Neuron (in vitro differentiated cells): Measurements from ENCODE around the gene TSPAN32.
"Not testable (repeated sequence)": the region's sequence is repeated elsewhere in the genome, so short reads cannot be mapped to it uniquely, and the experiment has no call there.

Experiments used
- H2AFZ ChIP-seq: one replicate; pipeline ENCODE4 v1.6.1; 2013; ENCODE audit warnings: low read depth, mild to moderate bottlenecking, inconsistent platforms, low read length, moderate library complexity
- H3K27me3 ChIP-seq: one replicate; pipeline ENCODE4 v1.6.1; 2013; ENCODE audit warnings: low read length; ENCODE audit not compliant: insufficient read depth
- H3K36me3 ChIP-seq: one replicate; pipeline ENCODE4 v1.6.1; 2013; ENCODE audit warnings: low read length; ENCODE audit not compliant: insufficient read depth
- H3K4me1 ChIP-seq: one replicate; pipeline ENCODE4 v1.6.1; 2013; ENCODE audit warnings: low read length; ENCODE audit not compliant: insufficient read depth
- H3K4me3 ChIP-seq: 2 replicates; pipeline ENCODE4 v1.5.1; 2013; ENCODE audit warnings: mild to moderate bottlenecking, low read length, moderate library complexity
- H3K9me3 ChIP-seq: one replicate; pipeline ENCODE4 v1.6.1; 2013; ENCODE audit warnings: low read length

Gene TSPAN32

DNA sequence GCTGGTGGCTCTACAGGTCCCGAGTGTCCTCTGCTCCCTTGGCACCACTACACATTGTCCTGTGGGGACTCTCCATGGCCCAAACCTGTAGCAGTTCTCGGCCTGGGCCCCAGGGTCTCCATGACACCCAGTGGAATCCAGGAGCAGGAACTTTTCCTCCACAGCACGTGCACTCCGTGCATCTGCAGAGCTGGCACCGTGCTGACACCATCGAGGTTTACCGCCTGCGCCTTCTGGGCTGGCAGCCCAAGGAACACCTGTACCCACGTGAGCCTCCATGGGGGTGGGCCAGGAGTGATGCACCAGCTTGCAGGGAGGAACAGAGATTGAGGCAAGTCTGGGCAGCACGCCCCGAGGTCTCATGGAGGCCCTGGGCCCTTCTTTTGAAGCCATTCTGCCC lies 25.2 kb downstream of the TSPAN32 start:
- Histone ChIP-seq H3K4me3 (no peak overlapping the region), H3K27me3 (peaks cover 4% of the 10 kb centered on the region), H3K9me3 (peaks cover 6% of the 10 kb centered on the region), H3K36me3 (no peaks in the 10 kb centered on the region), H2AFZ (no peak overlapping the region), H3K4me1 (no peaks in the 10 kb centered on the region)

DNA sequence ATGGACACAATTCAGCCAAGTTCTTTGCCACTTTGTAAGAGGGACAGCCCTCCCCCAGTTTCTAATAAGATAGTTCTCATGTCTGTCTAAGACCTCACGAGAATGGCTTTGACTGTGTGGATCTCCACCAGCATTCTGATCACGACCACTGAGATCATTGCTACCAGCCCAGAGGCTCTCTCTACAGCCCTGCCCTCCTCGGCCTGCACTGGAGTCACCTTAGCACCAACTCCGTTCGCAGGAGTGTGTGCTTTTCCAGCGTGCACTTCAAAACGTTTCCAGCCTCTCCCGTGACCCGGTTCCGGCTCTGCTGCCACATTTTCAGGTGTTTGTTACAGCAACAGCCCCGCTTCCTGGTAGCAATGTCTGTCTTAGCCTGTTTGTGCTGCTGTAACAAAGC lies 26.2 kb downstream of the TSPAN32 start:
- Histone ChIP-seq H3K27me3 (peaks cover 4% of the 10 kb centered on the region), H3K9me3 (peaks cover 6% of the 10 kb centered on the region), H3K4me1 (no peaks in the 10 kb centered on the region), H3K36me3 (no peaks in the 10 kb centered on the region), H2AFZ (no peak overlapping the region), H3K4me3 (no peak overlapping the region)

- H3K4me3 ChIP-seq = no peak overlapping the region
- no peaks in the 10 kb centered on the region for H3K4me1 ChIP-seq
- no peaks in the 10 kb centered on the region for H3K36me3 ChIP-seq
- H2AFZ ChIP-seq = no peak overlapping the region
- H3K9me3 ChIP-seq = peaks cover 6% of the 10 kb centered on the region
- peaks cover 4% of the 10 kb centered on the region for H3K27me3 ChIP-seq
Observed at GRCh38 chr11:2328656-2329354, 27.0 kb downstream of the TSPAN32 start.

DNA sequence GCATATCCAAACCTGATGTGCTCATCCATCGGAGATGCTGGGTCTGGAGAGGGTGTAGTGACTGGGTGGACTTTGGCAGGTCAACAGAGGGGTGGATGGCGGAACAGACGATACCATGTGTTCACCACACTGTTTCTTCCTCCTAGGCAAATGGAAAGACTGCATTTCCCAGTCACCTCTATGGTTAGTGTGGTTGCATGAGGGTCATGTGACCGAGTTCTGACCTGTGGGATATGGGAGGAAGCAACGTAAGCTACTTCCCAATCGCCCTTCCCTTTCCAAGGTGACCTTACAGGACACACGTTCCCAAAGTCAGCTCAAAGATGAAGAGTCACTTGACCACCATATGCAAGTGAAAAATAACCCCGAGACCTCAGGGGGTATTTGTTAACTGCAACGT lies 27.7 kb downstream of the TSPAN32 start:
- Histone ChIP-seq H3K9me3 (peaks cover 6% of the 10 kb centered on the region), H3K36me3 (no peaks in the 10 kb centered on the region), H3K4me3 (no peak overlapping the region), H3K27me3 (peaks cover 4% of the 10 kb centered on the region), H3K4me1 (no peaks in the 10 kb centered on the region), H2AFZ (no peak overlapping the region)

DNA sequence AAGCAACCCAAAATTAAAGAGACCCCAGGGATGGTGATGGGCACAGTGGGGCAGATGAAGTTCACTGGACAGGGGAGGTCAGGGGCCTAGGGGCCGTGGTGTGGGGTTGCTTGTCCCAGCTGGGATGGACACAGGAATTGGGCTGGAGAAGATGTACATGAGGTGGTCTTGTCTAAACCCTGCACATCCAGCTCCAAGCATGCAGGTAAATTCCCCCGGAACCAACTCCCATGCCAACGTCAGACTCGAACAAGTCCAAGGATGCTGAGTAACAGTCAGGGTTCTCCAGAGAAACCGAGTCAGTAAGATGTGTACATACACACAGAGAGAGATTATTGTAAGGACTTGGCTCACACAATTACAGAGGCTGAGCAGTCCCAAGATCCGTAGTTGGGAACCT lies 28.9 kb downstream of the TSPAN32 start:
- H2AFZ ChIP-seq = no peak overlapping the region

DNA sequence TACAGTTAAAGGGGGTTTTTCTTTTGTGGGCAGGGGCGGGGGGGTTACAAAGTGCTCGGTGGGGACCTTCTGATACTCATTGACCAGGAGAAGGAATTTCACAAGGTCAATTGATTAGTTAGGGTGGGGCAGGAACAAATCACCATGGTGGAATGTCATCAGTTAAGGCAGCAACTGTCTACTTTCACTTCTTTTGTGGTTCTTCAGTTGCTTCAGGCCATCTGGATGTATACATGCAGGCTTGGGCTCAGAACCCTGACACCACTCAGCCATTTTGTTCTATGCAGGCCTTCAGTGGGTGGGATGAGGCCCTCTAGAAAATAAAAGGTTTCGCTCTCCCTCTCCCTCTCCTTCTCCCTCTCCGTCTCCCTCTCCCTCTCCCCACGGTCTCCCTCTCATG lies 29.6 kb downstream of the TSPAN32 start:
- no peak overlapping the region for H2AFZ ChIP-seq
- peaks cover 6% of the 10 kb centered on the region for H3K9me3 ChIP-seq
- H3K4me3 ChIP-seq = no peak overlapping the region
- no peaks in the 10 kb centered on the region for H3K36me3 ChIP-seq
- no peaks in the 10 kb centered on the region for H3K4me1 ChIP-seq
- H3K27me3 ChIP-seq = no peaks in the 10 kb centered on the region

More for the DNA sequence above, 28.9 kb downstream of the TSPAN32 start:
- Histone ChIP-seq H3K9me3 (peaks cover 6% of the 10 kb centered on the region), H3K4me3 (no peak overlapping the region), H3K27me3 (no peaks in the 10 kb centered on the region), H3K36me3 (no peaks in the 10 kb centered on the region), H3K4me1 (no peaks in the 10 kb centered on the region)

- H3K9me3 ChIP-seq, H3K27me3 ChIP-seq, H2AFZ ChIP-seq, H3K4me1 ChIP-seq, H3K36me3 ChIP-seq, H3K4me3 ChIP-seq: not testable (repeated sequence)
Observed at GRCh38 chr11:2332569-2332968, 30.8 kb downstream of the TSPAN32 start.

DNA sequence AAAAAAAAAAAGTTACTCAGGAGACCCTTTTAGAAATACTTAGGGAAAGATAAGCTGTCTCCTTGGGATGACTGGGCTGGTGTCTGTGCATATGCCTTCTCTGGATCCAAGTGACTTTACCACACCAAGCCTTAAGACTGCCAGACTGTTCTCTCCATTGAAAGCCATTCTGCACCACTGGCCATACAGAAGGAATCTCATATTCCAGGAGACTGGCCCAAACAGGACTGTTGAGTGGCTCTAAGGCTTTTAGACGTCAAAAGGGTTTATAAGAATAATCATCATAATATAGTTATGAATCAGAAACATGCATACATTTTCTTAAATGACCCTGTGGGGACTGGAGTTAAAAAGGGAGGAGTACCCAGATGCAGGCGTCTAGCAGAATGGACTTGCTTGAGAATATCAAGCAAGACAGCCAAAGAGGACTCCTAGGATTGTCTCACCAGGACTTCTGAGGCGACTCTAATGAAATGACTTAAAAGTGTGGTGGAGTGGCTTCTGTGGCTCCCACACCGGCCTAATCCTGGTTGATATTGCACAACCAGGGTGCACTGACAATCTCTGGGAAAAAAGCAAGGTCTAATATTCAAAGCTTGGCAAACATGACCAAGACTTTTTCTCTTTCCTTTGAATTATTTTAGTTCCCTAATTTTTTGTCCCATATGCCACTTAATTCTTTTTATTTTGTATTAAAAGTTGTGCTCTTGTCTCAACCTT lies 31.8 kb downstream of the TSPAN32 start:
- H3K36me3 ChIP-seq, H3K4me1 ChIP-seq, H3K4me3 ChIP-seq, H2AFZ ChIP-seq, H3K27me3 ChIP-seq, H3K9me3 ChIP-seq: not testable (repeated sequence)

DNA sequence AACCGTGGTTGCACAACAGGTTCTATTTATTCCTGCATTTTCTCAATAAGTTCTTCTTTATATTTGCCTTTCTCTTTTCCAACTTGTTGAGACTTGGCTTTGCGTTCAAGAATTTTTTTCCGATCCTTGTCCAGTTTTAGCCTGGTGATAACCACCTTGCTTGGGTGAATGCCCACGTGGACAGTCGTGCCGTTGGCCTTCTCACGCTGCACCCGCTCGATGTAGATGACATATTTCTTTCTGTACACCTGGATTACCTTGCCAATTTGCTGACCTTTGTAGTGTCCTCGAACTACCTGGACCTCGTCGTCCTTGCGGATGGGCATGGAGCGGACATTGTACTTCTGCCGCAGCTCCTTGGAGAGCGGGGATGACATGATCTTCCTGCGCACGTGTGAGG lies 33.5 kb downstream of the TSPAN32 start:
- not testable (repeated sequence) for H3K36me3 ChIP-seq, H3K9me3 ChIP-seq, H3K27me3 ChIP-seq, H2AFZ ChIP-seq, H3K4me1 ChIP-seq, H3K4me3 ChIP-seq

- not testable (repeated sequence) for H3K9me3 ChIP-seq, H3K4me1 ChIP-seq, H3K4me3 ChIP-seq, H2AFZ ChIP-seq, H3K36me3 ChIP-seq, H3K27me3 ChIP-seq
Observed at GRCh38 chr11:2338760-2339159, 36.9 kb downstream of the TSPAN32 start.

- Histone ChIP-seq H3K4me1 (no peaks in the 10 kb centered on the region), H2AFZ (no peak overlapping the region), H3K9me3 (peaks cover 8% of the 10 kb centered on the region), H3K27me3 (peaks cover 4% of the 10 kb centered on the region), H3K4me3 (no peak overlapping the region), H3K36me3 (no peaks in the 10 kb centered on the region)
Observed at GRCh38 chr11:2342557-2342956, 40.7 kb downstream of the TSPAN32 start.

- peaks cover 8% of the 10 kb centered on the region for H3K9me3 ChIP-seq
- no peak overlapping the region for H2AFZ ChIP-seq
- peaks cover 4% of the 10 kb centered on the region for H3K27me3 ChIP-seq
- H3K4me3 ChIP-seq = no peak overlapping the region
- no peaks in the 10 kb centered on the region for H3K4me1 ChIP-seq
- no peaks in the 10 kb centered on the region for H3K36me3 ChIP-seq
Observed at GRCh38 chr11:2342981-2343380, 41.2 kb downstream of the TSPAN32 start.

- H3K27me3 ChIP-seq = peaks cover 4% of the 10 kb centered on the region
Observed at GRCh38 chr11:2343502-2343901, 41.7 kb downstream of the TSPAN32 start.

DNA sequence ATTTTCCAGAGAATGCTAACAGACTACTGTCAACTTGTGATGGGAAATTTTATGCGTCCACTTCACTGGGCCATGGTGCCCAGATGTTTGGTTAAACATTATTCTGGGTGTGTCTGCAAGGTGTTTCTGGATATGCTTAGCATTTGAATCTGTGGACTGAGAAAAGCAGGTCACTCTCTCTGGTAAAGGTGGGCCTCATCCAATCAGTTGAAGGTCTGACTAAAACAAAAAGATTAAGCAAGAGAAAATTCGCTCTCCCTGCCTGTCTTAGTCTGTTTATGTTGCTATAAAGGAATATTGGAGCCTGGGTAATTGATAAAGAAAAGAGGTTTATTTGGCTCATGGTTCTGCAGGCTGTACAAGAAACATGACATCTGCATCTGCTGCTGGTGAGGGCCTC lies 43.2 kb downstream of the TSPAN32 start:
- no peaks in the 10 kb centered on the region for H3K36me3 ChIP-seq
- no peak overlapping the region for H3K4me3 ChIP-seq
- H2AFZ ChIP-seq = no peak overlapping the region
- no peaks in the 10 kb centered on the region for H3K4me1 ChIP-seq
- peaks cover 2% of the 10 kb centered on the region for H3K27me3 ChIP-seq
- H3K9me3 ChIP-seq = peaks cover 9% of the 10 kb centered on the region

More at GRCh38 chr11:2343502-2343901, 41.7 kb downstream of the TSPAN32 start:
- no peaks in the 10 kb centered on the region for H3K4me1 ChIP-seq
- H2AFZ ChIP-seq = no peak overlapping the region
- no peaks in the 10 kb centered on the region for H3K36me3 ChIP-seq
- H3K9me3 ChIP-seq = peaks cover 8% of the 10 kb centered on the region
- no peak overlapping the region for H3K4me3 ChIP-seq
